ENCODE data around the gene C17orf107.
A peak's percentile ranks its signal among the peaks of the same experiment; 100 is the strongest.
"Not testable (repeated sequence)": the region's sequence is repeated elsewhere in the genome, so short reads cannot be mapped to it uniquely, and the experiment has no call there.

C17orf107 gene

GRCh38 chr17:4856271-4856936 lies 42.9 kb upstream of the C17orf107 start:
- peaks cover 20% of the 10 kb centered on the region for H3K4me1 ChIP-seq (ENCODE audit: insufficient read depth, insufficient read length)

GRCh38 chr17:4856937-4857314 lies 42.4 kb upstream of the C17orf107 start:
- Histone ChIP-seq H3K36me3 (ENCODE audit: insufficient read depth, insufficient read length, low read length) (peaks cover 12% of the 10 kb centered on the region), H3K9ac (ENCODE audit: insufficient read length, low read depth) (no peak overlapping the region), H3K9me3 (ENCODE audit: insufficient read depth, low read length) (no peaks in the 10 kb centered on the region), H3K27me3 (ENCODE audit: insufficient read depth, insufficient read length) (no peaks in the 10 kb centered on the region), H3K4me1 (ENCODE audit: insufficient read depth, insufficient read length) (peaks cover 21% of the 10 kb centered on the region), H3K4me3 (ENCODE audit: insufficient read length, low read depth) (no peak overlapping the region)
- TF ChIP-seq YY1 (IDR thresholded peaks at IDR 0.05; ENCODE audit: insufficient read depth, insufficient read length) (no peak), SUZ12 (IDR thresholded peaks at IDR 0.05; ENCODE audit: extremely low read depth, insufficient read depth, insufficient read length) (no peak), ZNF274 (IDR thresholded peaks at IDR 0.05; ENCODE audit: low read depth, low read length) (no peak)
- DNase-seq (ENCODE audit: low read depth, low spot score): no peak

More at GRCh38 chr17:4856271-4856936, 42.9 kb upstream of the C17orf107 start:
- peaks cover 12% of the 10 kb centered on the region for H3K36me3 ChIP-seq (ENCODE audit: insufficient read depth, insufficient read length, low read length)
- no peak for DNase-seq (ENCODE audit: low read depth, low spot score)
- H3K9ac ChIP-seq (ENCODE audit: insufficient read length, low read depth): no peak overlapping the region
- H3K27me3 ChIP-seq (ENCODE audit: insufficient read depth, insufficient read length): no peaks in the 10 kb centered on the region
- H3K4me3 ChIP-seq (ENCODE audit: insufficient read length, low read depth): no peak overlapping the region
- TF ChIP-seq YY1 (IDR thresholded peaks at IDR 0.05; ENCODE audit: insufficient read depth, insufficient read length) (no peak), ZNF274 (IDR thresholded peaks at IDR 0.05; ENCODE audit: low read depth, low read length) (no peak), SUZ12 (IDR thresholded peaks at IDR 0.05; ENCODE audit: extremely low read depth, insufficient read depth, insufficient read length) (no peak)
- H3K9me3 ChIP-seq (ENCODE audit: insufficient read depth, low read length): no peaks in the 10 kb centered on the region

GRCh38 chr17:4857347-4857746 lies 42.0 kb upstream of the C17orf107 start:
- H3K9me3 ChIP-seq (ENCODE audit: insufficient read depth, low read length); DNase-seq (ENCODE audit: low read depth, low spot score); H3K9ac ChIP-seq (ENCODE audit: insufficient read length, low read depth); H3K4me3 ChIP-seq (ENCODE audit: insufficient read length, low read depth); H3K27me3 ChIP-seq (ENCODE audit: insufficient read depth, insufficient read length): not testable (repeated sequence)
- Histone ChIP-seq H3K4me1 (ENCODE audit: insufficient read depth, insufficient read length) (peaks cover 23% of the 10 kb centered on the region), H3K36me3 (ENCODE audit: insufficient read depth, insufficient read length, low read length) (peaks cover 12% of the 10 kb centered on the region)

- H3K27me3 ChIP-seq (ENCODE audit: insufficient read depth, insufficient read length): no peaks in the 10 kb centered on the region
- peak overlapping the region; percentile 32 for H3K9ac ChIP-seq (ENCODE audit: insufficient read length, low read depth)
- H3K9me3 ChIP-seq (ENCODE audit: insufficient read depth, low read length): no peaks in the 10 kb centered on the region
- TF ChIP-seq YY1 (IDR thresholded peaks at IDR 0.05; ENCODE audit: insufficient read depth, insufficient read length) (no peak), ZNF274 (IDR thresholded peaks at IDR 0.05; ENCODE audit: low read depth, low read length) (no peak), SUZ12 (IDR thresholded peaks at IDR 0.05; ENCODE audit: extremely low read depth, insufficient read depth, insufficient read length) (no peak)
- H3K4me1 ChIP-seq (ENCODE audit: insufficient read depth, insufficient read length): peaks cover 23% of the 10 kb centered on the region
- peaks cover 12% of the 10 kb centered on the region for H3K36me3 ChIP-seq (ENCODE audit: insufficient read depth, insufficient read length, low read length)
- no peak overlapping the region for H3K4me3 ChIP-seq (ENCODE audit: insufficient read length, low read depth)
- peak; percentile 49 for DNase-seq (ENCODE audit: low read depth, low spot score)
These were observed 41.1 kb upstream of the C17orf107 start for GRCh38 chr17:4858068-4858881.

GRCh38 chr17:4858882-4859260 lies 40.5 kb upstream of the C17orf107 start:
- Histone ChIP-seq H3K36me3 (ENCODE audit: insufficient read depth, insufficient read length, low read length) (peaks cover 12% of the 10 kb centered on the region), H3K9ac (ENCODE audit: insufficient read length, low read depth) (no peak overlapping the region)

GRCh38 chr17:4859816-4860625 lies 39.3 kb upstream of the C17orf107 start:
- H3K9ac ChIP-seq (ENCODE audit: insufficient read length, low read depth): peak overlapping the region; percentile 21
- TF ChIP-seq YY1 (IDR thresholded peaks at IDR 0.05; ENCODE audit: insufficient read depth, insufficient read length): no peak
- no peak for TF ChIP-seq SUZ12 (IDR thresholded peaks at IDR 0.05; ENCODE audit: extremely low read depth, insufficient read depth, insufficient read length)
- no peak for TF ChIP-seq ZNF274 (IDR thresholded peaks at IDR 0.05; ENCODE audit: low read depth, low read length)
- H3K9me3 ChIP-seq (ENCODE audit: insufficient read depth, low read length): no peaks in the 10 kb centered on the region
- no peak for DNase-seq (ENCODE audit: low read depth, low spot score)
- peaks cover 19% of the 10 kb centered on the region for H3K4me1 ChIP-seq (ENCODE audit: insufficient read depth, insufficient read length)
- no peaks in the 10 kb centered on the region for H3K27me3 ChIP-seq (ENCODE audit: insufficient read depth, insufficient read length)
- peaks cover 12% of the 10 kb centered on the region for H3K36me3 ChIP-seq (ENCODE audit: insufficient read depth, insufficient read length, low read length)
- no peak overlapping the region for H3K4me3 ChIP-seq (ENCODE audit: insufficient read length, low read depth)

More at GRCh38 chr17:4858882-4859260, 40.5 kb upstream of the C17orf107 start:
- Histone ChIP-seq H3K4me1 (ENCODE audit: insufficient read depth, insufficient read length) (peaks cover 23% of the 10 kb centered on the region), H3K27me3 (ENCODE audit: insufficient read depth, insufficient read length) (no peaks in the 10 kb centered on the region), H3K4me3 (ENCODE audit: insufficient read length, low read depth) (no peak overlapping the region), H3K9me3 (ENCODE audit: insufficient read depth, low read length) (no peaks in the 10 kb centered on the region)
- TF ChIP-seq YY1 (IDR thresholded peaks at IDR 0.05; ENCODE audit: insufficient read depth, insufficient read length): no peak
- no peak for TF ChIP-seq SUZ12 (IDR thresholded peaks at IDR 0.05; ENCODE audit: extremely low read depth, insufficient read depth, insufficient read length)
- no peak for DNase-seq (ENCODE audit: low read depth, low spot score)

GRCh38 chr17:4860651-4861050 lies 38.7 kb upstream of the C17orf107 start:
- no peak for TF ChIP-seq YY1 (IDR thresholded peaks at IDR 0.05; ENCODE audit: insufficient read depth, insufficient read length)
- no peak for TF ChIP-seq ZNF274 (IDR thresholded peaks at IDR 0.05; ENCODE audit: low read depth, low read length)
- TF ChIP-seq SUZ12 (IDR thresholded peaks at IDR 0.05; ENCODE audit: extremely low read depth, insufficient read depth, insufficient read length): no peak
- no peaks in the 10 kb centered on the region for H3K27me3 ChIP-seq (ENCODE audit: insufficient read depth, insufficient read length)
- DNase-seq (ENCODE audit: low read depth, low spot score): no peak
- peaks cover 19% of the 10 kb centered on the region for H3K4me1 ChIP-seq (ENCODE audit: insufficient read depth, insufficient read length)
- H3K9me3 ChIP-seq (ENCODE audit: insufficient read depth, low read length): no peaks in the 10 kb centered on the region
- no peak overlapping the region for H3K4me3 ChIP-seq (ENCODE audit: insufficient read length, low read depth)
- no peak overlapping the region for H3K9ac ChIP-seq (ENCODE audit: insufficient read length, low read depth)
- peaks cover 12% of the 10 kb centered on the region for H3K36me3 ChIP-seq (ENCODE audit: insufficient read depth, insufficient read length, low read length)
